SU-DHL-6 (cell line): ENCODE data around the gene RNF141.

Source experiments
- H2AFZ ChIP-seq: fragments of 200-600 bp; sonication (generic); 2 replicates; pipeline ENCODE4 v1.6.1; 2014; ENCODE audit warnings: low read depth, mild to moderate bottlenecking, moderate library complexity, mixed read lengths, antibody characterized with exemption, low read length; ENCODE audit not compliant: severe bottlenecking
- H3F3A ChIP-seq: fragments of 200-600 bp; shearing (Covaris generic); 2 replicates; pipeline ENCODE4 v1.6.0; 2016; ENCODE audit warnings: antibody characterized with exemption, mild to moderate bottlenecking; ENCODE audit not compliant: insufficient read depth
- H3K27ac ChIP-seq: fragments of 200-600 bp; sonication (generic); 2 replicates; pipeline ENCODE4 v1.5.1; 2016; ENCODE audit warnings: low read depth, mild to moderate bottlenecking, low read length, moderate library complexity, mixed read lengths
- H3K27me3 ChIP-seq: fragments of 200-600 bp; sonication (generic), shearing (Covaris generic); 2 replicates; pipeline ENCODE4 v1.6.0; 2014; ENCODE audit warnings: mild to moderate bottlenecking, low read length
- H3K36me3 ChIP-seq: fragments of 200-600 bp; sonication (generic); 2 replicates; pipeline ENCODE4 v1.6.1; 2014; ENCODE audit warnings: mild to moderate bottlenecking, low read length, mixed read lengths
- H3K4me2 ChIP-seq: fragments of 300-600, 200-600 bp; shearing (Covaris generic), sonication (generic); 2 replicates; pipeline ENCODE4 v1.6.0; 2014; ENCODE audit warnings: low read length, low read depth, mild to moderate bottlenecking; ENCODE audit not compliant: poor library complexity, severe bottlenecking
- H3K4me3 ChIP-seq: fragments of 200-600 bp; sonication (generic); 2 replicates; pipeline ENCODE4 v1.5.1; 2014; ENCODE audit warnings: antibody characterized with exemption, low read length, mild to moderate bottlenecking, mixed read lengths; ENCODE audit not compliant: insufficient read depth, poor library complexity, severe bottlenecking
- H3K79me2 ChIP-seq: fragments of 200-600 bp; sonication (generic); 2 replicates; pipeline ENCODE4 v1.6.1; 2014; ENCODE audit warnings: mild to moderate bottlenecking, low read length, moderate library complexity; ENCODE audit not compliant: insufficient read depth
- H3K9ac ChIP-seq: fragments of 200-600 bp; sonication (generic); 2 replicates; pipeline ENCODE4 v1.7.0; 2014; ENCODE audit warnings: mild to moderate bottlenecking, low read length
- H3K9me2 ChIP-seq: fragments of 200-600 bp; sonication (generic); replicated peaks from 2 replicates; pipeline ENCODE4 v1.6.1; 2014; ENCODE audit warnings: low read length; ENCODE audit not compliant: insufficient read depth
- H3K9me3 ChIP-seq: fragments of 200-600 bp; sonication (generic); 2 replicates; pipeline ENCODE4 v1.6.1; 2014; ENCODE audit warnings: low read length, mixed read lengths; ENCODE audit not compliant: insufficient read depth
- H4K20me1 ChIP-seq: fragments of 200-600 bp; sonication (generic); 2 replicates; pipeline ENCODE4 v1.6.1; 2014; ENCODE audit warnings: low read depth, mild to moderate bottlenecking, antibody characterized with exemption, low read length, moderate library complexity, mixed read lengths
- EZH2phosphoT487 ChIP-seq: fragments of 200-600 bp; sonication (generic), shearing (Covaris generic); conservative IDR thresholded peaks from 2 replicates; pipeline ENCODE4 v1.6.1; 2018; ENCODE audit warnings: mild to moderate bottlenecking, antibody characterized with exemption, low read length, moderate library complexity, mixed read lengths
- TF ChIP-seq, protein P1 (sequence below): fragments of 200-600 bp; sonication (generic); IDR thresholded peaks from one replicate; pipeline ENCODE4 v1.5.1; 2017; ENCODE audit warnings: antibody characterized with exemption, mild to moderate bottlenecking, low read length, moderate library complexity; ENCODE audit not compliant: insufficient read depth, poor library complexity, severe bottlenecking

RNF141 gene

DNA sequence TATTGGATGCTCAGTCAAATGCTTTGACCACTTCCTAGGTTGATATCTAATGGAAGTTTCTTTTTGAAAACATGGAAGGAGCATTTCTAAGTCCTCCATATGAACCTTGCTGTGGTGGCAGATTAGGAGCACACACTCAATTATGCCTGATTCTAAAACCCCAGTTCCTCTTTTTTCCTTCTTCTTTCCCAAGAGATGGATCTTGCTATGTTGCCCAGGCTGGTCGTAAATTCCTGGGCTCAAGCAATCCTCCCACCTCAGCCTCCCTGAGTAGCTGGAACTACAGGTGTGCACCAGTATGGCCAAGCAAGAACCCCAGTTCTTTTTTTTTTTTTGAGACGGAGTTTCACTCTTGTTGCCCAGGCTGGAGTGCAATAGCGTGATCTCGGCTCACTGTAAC lies 24.5 kb upstream of the RNF141 start:
- Histone ChIP-seq H3K27me3 (no peaks in the 10 kb centered on the region), H3K27ac (no peak overlapping the region), H4K20me1 (no peaks in the 10 kb centered on the region), H3F3A (no peaks in the 10 kb centered on the region), H3K9me2 (no peaks in the 10 kb centered on the region), H3K4me3 (no peak overlapping the region), H3K4me2 (no peak overlapping the region), H3K79me2 (no peaks in the 10 kb centered on the region), H3K9me3 (no peaks in the 10 kb centered on the region), H3K9ac (no peak overlapping the region), H3K36me3 (no peaks in the 10 kb centered on the region), H2AFZ (no peak overlapping the region)
- no peak for TF ChIP-seq EZH2phosphoT487
- TF ChIP-seq, protein P1, sequence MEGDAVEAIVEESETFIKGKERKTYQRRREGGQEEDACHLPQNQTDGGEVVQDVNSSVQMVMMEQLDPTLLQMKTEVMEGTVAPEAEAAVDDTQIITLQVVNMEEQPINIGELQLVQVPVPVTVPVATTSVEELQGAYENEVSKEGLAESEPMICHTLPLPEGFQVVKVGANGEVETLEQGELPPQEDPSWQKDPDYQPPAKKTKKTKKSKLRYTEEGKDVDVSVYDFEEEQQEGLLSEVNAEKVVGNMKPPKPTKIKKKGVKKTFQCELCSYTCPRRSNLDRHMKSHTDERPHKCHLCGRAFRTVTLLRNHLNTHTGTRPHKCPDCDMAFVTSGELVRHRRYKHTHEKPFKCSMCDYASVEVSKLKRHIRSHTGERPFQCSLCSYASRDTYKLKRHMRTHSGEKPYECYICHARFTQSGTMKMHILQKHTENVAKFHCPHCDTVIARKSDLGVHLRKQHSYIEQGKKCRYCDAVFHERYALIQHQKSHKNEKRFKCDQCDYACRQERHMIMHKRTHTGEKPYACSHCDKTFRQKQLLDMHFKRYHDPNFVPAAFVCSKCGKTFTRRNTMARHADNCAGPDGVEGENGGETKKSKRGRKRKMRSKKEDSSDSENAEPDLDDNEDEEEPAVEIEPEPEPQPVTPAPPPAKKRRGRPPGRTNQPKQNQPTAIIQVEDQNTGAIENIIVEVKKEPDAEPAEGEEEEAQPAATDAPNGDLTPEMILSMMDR = no peak

DNA sequence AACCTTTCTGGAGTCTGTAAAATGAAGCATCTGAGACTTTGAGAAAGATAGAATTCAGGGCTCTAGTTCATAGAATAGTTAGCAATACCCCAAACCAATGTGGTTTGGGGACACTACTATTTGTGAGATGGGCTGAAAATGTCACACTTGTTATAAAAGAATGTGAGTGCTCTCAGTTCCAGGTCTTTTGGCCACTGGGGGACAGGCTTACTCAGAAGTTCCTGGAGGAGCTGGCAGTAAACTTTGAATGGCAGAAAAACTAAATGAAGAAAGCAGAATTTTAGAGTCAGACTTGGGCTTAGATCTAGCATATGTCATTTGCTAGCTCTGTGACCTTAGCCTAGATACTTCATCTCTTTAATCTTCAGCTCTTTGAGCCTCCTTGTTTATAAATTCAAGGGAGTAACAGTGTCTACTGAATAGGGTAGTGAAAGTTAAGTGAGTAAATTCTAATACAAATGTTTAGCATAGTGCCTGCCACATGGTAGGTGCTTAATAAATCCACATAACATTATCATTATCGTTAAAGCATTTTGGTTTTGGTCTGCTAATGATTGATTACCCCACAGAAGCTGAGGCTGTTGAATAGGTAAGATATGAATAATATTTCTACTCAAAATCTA lies 23.8 kb upstream of the RNF141 start:
- H3K9ac ChIP-seq = no peak overlapping the region
- no peak overlapping the region for H3K4me2 ChIP-seq
- no peaks in the 10 kb centered on the region for H3K9me3 ChIP-seq
- H3K27ac ChIP-seq = no peak overlapping the region
- H3K9me2 ChIP-seq = no peaks in the 10 kb centered on the region
- H3F3A ChIP-seq = no peaks in the 10 kb centered on the region
- no peak for TF ChIP-seq EZH2phosphoT487
- TF ChIP-seq, protein P1 = no peak
- H3K79me2 ChIP-seq = no peaks in the 10 kb centered on the region
- no peaks in the 10 kb centered on the region for H3K36me3 ChIP-seq
- H2AFZ ChIP-seq = no peak overlapping the region
- no peaks in the 10 kb centered on the region for H3K27me3 ChIP-seq
- H4K20me1 ChIP-seq = no peaks in the 10 kb centered on the region
- no peak overlapping the region for H3K4me3 ChIP-seq

DNA sequence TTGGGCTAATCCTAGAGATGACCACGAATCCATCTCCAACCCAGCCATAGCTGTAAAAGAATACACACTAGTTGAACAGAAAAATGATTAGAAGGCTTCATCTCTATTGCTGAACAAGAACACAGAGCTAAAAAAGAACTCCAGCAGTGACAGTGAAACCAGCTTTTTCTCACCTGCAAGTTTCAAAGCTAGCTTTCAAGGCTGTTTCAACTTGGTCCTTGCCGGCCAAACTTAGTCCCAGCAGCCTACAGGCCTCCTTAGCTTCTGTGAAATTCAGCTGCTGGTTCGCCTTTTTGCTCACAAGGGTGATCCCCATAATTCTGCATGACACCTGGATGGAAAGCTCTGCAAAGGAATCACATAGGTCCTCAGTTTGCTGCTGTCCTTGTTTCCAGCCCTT lies 23.0 kb upstream of the RNF141 start:
- H3K27ac ChIP-seq = no peak overlapping the region
- no peak overlapping the region for H3K4me3 ChIP-seq
- no peaks in the 10 kb centered on the region for H4K20me1 ChIP-seq
- TF ChIP-seq EZH2phosphoT487 = no peak
- TF ChIP-seq, protein P1 = no peak
- H3K9ac ChIP-seq = no peak overlapping the region
- H3K79me2 ChIP-seq = no peaks in the 10 kb centered on the region
- no peaks in the 10 kb centered on the region for H3K36me3 ChIP-seq
- no peak overlapping the region for H3K4me2 ChIP-seq
- no peaks in the 10 kb centered on the region for H3K9me2 ChIP-seq
- no peaks in the 10 kb centered on the region for H3K9me3 ChIP-seq
- no peaks in the 10 kb centered on the region for H3F3A ChIP-seq
- H2AFZ ChIP-seq = no peak overlapping the region
- H3K27me3 ChIP-seq = no peaks in the 10 kb centered on the region
